Tibial nerve (tissue), 4 donors: ENCODE data around the gene CMSS1. TPM values are rescaled to one million over a fixed set of nuclear protein-coding genes. Genes with fewer than 3 reads are reported as not detected.

Source experiments
- DNase-seq, 2 donors: peaks; one replicate each; pipeline ENCODE4 v3.0.0-alpha.2; 2019; ENCODE audit warnings: low spot score in 2 of 2
- H3K27ac ChIP-seq, 4 donors: fragments of 200-600 bp; sonication (generic) in 3 of 4; one replicate each; pipeline ENCODE4 v1.5.1; 2017 to 2019; ENCODE audit warnings: mild to moderate bottlenecking in 1 of 4
- H3K27me3 ChIP-seq, 2 donors: fragments of 200-600 bp; sonication (generic) in 1 of 2; one replicate each; pipeline versions ENCODE4 v1.5.1 to v1.6.0; 2017 to 2019
- H3K36me3 ChIP-seq, 3 donors: fragments of 200-600 bp; sonication (generic); one replicate each; pipeline ENCODE4 v1.5.1; 2018 to 2019
- H3K4me1 ChIP-seq, 4 donors: fragments of 200-600 bp; sonication (generic) in 3 of 4; one replicate each; pipeline ENCODE4 v1.5.1; 2017 to 2019
- H3K4me3 ChIP-seq, 4 donors: fragments of 200-600 bp; sonication (generic) in 3 of 4; one replicate each; pipeline ENCODE4 v1.5.1; 2017 to 2019; ENCODE audit warnings: mild to moderate bottlenecking in 1 of 4, moderate library complexity in 1 of 4
- H3K9me3 ChIP-seq, 4 donors: fragments of 200-600 bp; sonication (generic) in 3 of 4; one replicate each; pipeline ENCODE4 v1.5.1; 2017 to 2019
- CTCF ChIP-seq, 5 experiments: fragments of 200-600 bp in 3 of 5; fragments of 450-650 bp in 2 of 5; sonication (generic) in 3 of 5; IDR thresholded peaks; one replicate each; pipeline ENCODE4 v1.5.1; 2016 to 2019; ENCODE audit warnings: antibody characterized with exemption in 5 of 5, mild to moderate bottlenecking in 3 of 5, moderate library complexity in 2 of 5
- EP300 ChIP-seq, 2 donors: sonication (generic); formaldehyde crosslinking; IDR thresholded peaks; one replicate each; pipeline ENCODE4 v1.6.1; 2017; ENCODE audit warnings: antibody characterized with exemption in 2 of 2, mild to moderate bottlenecking in 1 of 2
- POLR2A ChIP-seq, 2 donors: fragments of 450-650 bp; IDR thresholded peaks; one replicate each; pipeline ENCODE4 v1.6.1; 2017; ENCODE audit warnings: antibody characterized with exemption in 2 of 2, mild to moderate bottlenecking in 2 of 2, moderate library complexity in 2 of 2
- WGBS, 2 donors: methylation state at CpG; one replicate each; pipeline ENCODE4 v1.1.5; 2018; 5-methylcytosine and 5-hydroxymethylcytosine counted together
- total RNA-seq, 4 donors: library from RNA; depleted of rRNA; stranded (reverse); fragments of >200 nt; gene quantifications; one replicate each; pipeline ENCODE4 v1.1.0, GENCODE V29; 2016

The CMSS1 gene
- total RNA-seq, 4 donors from 2014 or later: 5.5 to 29.1 (median 15.7) TPM

DNA sequence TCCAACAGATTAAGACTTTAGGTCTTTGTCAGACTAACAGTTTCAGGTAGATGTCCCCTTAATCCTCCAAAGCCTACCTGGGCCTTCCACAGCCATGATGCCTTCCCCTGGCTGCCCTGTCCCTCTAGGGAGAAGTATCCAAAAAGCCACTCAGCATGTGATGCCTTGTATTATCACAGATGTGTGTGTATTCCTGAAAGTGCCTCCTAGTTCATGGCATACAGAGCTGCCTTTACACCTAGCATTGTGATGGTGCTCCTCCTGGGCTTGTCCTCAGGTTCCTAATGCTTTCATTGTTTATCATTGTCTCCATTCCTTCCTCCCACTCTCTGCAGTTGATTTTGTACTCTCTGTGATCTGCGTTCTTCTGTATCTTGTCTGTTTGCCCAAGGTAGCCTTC is 43.6 kb downstream of the CMSS1 start:
- no peak for DNase-seq
- Histone ChIP-seq H3K9me3 (no peaks in the 10 kb centered on the region), H3K27ac (peak overlapping the region in 1 of 4 donors; percentile 65), H3K4me1 (peaks cover 0 to 52% (median 13%) of the 10 kb centered on the region in 4 donors), H3K36me3 (peaks cover 0 to 11% (median 0%) of the 10 kb centered on the region in 3 donors), H3K4me3 (no peak overlapping the region), H3K27me3 (no peaks in the 10 kb centered on the region)
- TF ChIP-seq EP300 (IDR thresholded peaks at IDR 0.05) (no peak), POLR2A (IDR thresholded peaks at IDR 0.05) (no peak), CTCF (IDR thresholded peaks at IDR 0.05) (no peak)
- WGBS, 2 donors: 72 to 84% methylated on average over 1 of the region's 1 CpG

DNA sequence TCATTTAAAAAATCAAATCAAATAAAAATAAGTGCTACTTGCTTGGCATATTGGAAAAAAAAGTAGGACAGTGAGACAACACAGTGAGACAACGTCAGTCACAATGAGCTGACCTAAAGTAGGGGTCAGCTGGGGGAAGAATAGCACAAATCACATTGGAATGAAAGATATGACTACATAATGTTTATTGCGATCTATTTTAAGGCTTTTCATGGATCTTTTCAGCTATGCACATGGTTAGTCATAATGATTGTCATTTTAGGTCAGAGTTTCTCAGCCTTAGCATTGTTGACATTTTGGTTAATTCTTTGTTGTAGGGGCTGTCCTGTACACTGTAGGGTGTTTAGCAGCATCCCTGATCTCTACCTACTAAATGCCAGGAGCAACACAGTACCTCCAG is 44.5 kb downstream of the CMSS1 start:
- TF ChIP-seq CTCF (IDR thresholded peaks at IDR 0.05): no peak
- no peak for TF ChIP-seq POLR2A (IDR thresholded peaks at IDR 0.05)
- TF ChIP-seq EP300 (IDR thresholded peaks at IDR 0.05): no peak

DNA sequence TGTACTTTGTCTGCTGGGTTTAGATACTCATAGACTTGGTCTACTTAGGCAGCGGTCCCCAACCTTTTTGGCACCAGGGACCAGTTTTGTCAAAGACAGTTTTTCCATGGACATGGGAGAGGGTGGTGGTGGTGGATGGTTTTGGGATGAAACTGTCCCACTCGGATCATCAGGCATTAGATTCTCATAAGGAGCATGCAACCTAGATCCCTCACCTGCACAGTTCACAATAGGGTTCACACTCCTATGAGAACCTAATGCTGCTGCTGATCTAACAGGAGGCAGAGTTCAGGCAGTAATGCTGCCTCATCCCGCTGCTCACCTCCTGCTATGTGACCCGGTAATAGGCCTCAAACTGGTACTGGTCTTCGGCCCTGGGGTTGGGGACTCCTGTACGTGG is 45.3 kb downstream of the CMSS1 start:
- TF ChIP-seq EP300 (IDR thresholded peaks at IDR 0.05) (no peak), POLR2A (IDR thresholded peaks at IDR 0.05) (no peak), CTCF (IDR thresholded peaks at IDR 0.05) (no peak)
- no peaks in the 10 kb centered on the region for H3K9me3 ChIP-seq
- 80% methylated on average over 6 of the region's 6 CpGs for WGBS, 2 donors
- no peaks in the 10 kb centered on the region for H3K27me3 ChIP-seq
- no peak for DNase-seq
- peak overlapping the region in 1 of 4 donors; percentile 32 for H3K27ac ChIP-seq
- peaks cover 0 to 11% (median 0%) of the 10 kb centered on the region in 3 donors for H3K36me3 ChIP-seq
- H3K4me1 ChIP-seq: peaks cover 0 to 63% (median 21%) of the 10 kb centered on the region in 4 donors
- no peak overlapping the region for H3K4me3 ChIP-seq

More for the DNA sequence above, 44.5 kb downstream of the CMSS1 start:
- no peaks in the 10 kb centered on the region for H3K9me3 ChIP-seq
- H3K4me3 ChIP-seq: no peak overlapping the region
- peaks cover 0 to 62% (median 21%) of the 10 kb centered on the region in 4 donors for H3K4me1 ChIP-seq
- H3K36me3 ChIP-seq: peaks cover 0 to 11% (median 0%) of the 10 kb centered on the region in 3 donors
- WGBS, 2 donors: 58 to 61% methylated on average over 2 of the region's 2 CpGs
- H3K27ac ChIP-seq: peak overlapping the region in 1 of 4 donors; percentile 32
- no peak for DNase-seq
- no peaks in the 10 kb centered on the region for H3K27me3 ChIP-seq

DNA sequence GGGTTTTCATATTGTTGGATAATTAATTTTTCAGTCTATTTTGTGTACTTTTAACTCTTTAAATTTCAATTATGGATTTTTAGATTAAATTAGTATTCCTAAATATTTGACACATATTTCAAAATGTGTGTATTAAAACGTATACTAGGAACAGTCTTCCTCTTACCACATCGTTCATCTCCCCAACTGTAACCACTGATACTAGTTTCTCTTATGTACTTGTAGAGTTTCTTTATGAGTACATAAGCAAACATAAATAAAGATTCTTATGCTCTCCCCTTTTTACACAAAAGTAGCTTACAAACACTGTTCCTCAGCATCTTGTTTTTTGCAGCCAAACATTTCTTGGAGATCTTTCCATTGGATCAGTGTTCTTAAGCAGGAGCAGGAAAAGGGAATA is 45.9 kb downstream of the CMSS1 start:
- TF ChIP-seq CTCF (IDR thresholded peaks at IDR 0.05) (no peak), POLR2A (IDR thresholded peaks at IDR 0.05) (no peak), EP300 (IDR thresholded peaks at IDR 0.05) (no peak)
- Histone ChIP-seq H3K27me3 (no peaks in the 10 kb centered on the region), H3K27ac (peak overlapping the region in 1 of 4 donors; percentile 32), H3K9me3 (no peaks in the 10 kb centered on the region), H3K4me3 (no peak overlapping the region), H3K4me1 (peaks cover 0 to 68% (median 22%) of the 10 kb centered on the region in 4 donors), H3K36me3 (peaks cover 0 to 11% (median 0%) of the 10 kb centered on the region in 3 donors)
- DNase-seq: no peak
- WGBS, 2 donors: 80 to 85% methylated on average over 2 of the region's 2 CpGs

DNA sequence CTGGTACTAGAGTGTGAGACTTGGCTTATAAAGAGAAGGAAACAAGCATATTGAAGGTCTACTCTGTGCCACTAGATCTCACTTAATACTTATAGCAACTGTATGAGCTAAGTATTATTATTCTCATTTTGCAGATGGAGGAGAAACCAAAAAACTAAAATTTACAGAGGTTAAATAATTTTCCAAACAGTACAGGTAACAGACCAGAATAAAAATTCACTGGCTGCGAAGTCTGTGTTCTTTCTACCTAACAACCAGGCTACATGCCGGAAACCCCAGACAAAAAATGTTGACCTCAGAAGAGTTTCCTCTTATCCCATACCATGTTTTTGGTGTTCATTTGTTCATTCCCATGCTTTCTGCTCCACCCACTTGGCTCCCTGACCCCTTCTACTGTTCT is 46.6 kb downstream of the CMSS1 start:
- Histone ChIP-seq H3K27ac (no peak overlapping the region), H3K27me3 (no peaks in the 10 kb centered on the region), H3K4me1 (peaks cover 0 to 68% (median 23%) of the 10 kb centered on the region in 4 donors), H3K9me3 (no peaks in the 10 kb centered on the region), H3K36me3 (peaks cover 0 to 11% (median 0%) of the 10 kb centered on the region in 3 donors), H3K4me3 (no peak overlapping the region)
- TF ChIP-seq POLR2A (IDR thresholded peaks at IDR 0.05) (no peak), CTCF (IDR thresholded peaks at IDR 0.05) (no peak), EP300 (IDR thresholded peaks at IDR 0.05) (no peak)
- no peak for DNase-seq
- 94 to 100% methylated on average over 2 of the region's 2 CpGs for WGBS, 2 donors
